ENCODE results near the gene EXOC3L2.

The EXOC3L2 gene

GRCh38 chr19:45184115-45184514, 61.1 kb downstream of the EXOC3L2 start:
- Mint-ChIP-seq H3K27ac (no peak overlapping the region), H3K27me3 (ENCODE audit: low read depth) (peaks cover 3% of the 10 kb centered on the region), H3K36me3 (ENCODE audit: low read depth) (peaks cover 4% of the 10 kb centered on the region), H3K4me1 (peaks cover 9% of the 10 kb centered on the region), H3K9me3 (no peaks in the 10 kb centered on the region), H3K4me3 (no peak overlapping the region)
- no peak for TF ChIP-seq CTCF (IDR thresholded peaks at IDR 0.05; ENCODE audit: unreplicated experiment in 3 of 3)

GRCh38 chr19:45182758-45183157, 62.4 kb downstream of the EXOC3L2 start:
- no peak for TF ChIP-seq CTCF (IDR thresholded peaks at IDR 0.05; ENCODE audit: unreplicated experiment in 3 of 3)
- Mint-ChIP-seq H3K27ac (no peak overlapping the region), H3K27me3 (ENCODE audit: low read depth) (peaks cover 3% of the 10 kb centered on the region), H3K4me3 (peak overlapping the region in 1 of 3 experiments; percentile 19), H3K36me3 (ENCODE audit: low read depth) (peaks cover 4% of the 10 kb centered on the region), H3K4me1 (peaks cover 13% of the 10 kb centered on the region), H3K9me3 (no peaks in the 10 kb centered on the region)

DNA sequence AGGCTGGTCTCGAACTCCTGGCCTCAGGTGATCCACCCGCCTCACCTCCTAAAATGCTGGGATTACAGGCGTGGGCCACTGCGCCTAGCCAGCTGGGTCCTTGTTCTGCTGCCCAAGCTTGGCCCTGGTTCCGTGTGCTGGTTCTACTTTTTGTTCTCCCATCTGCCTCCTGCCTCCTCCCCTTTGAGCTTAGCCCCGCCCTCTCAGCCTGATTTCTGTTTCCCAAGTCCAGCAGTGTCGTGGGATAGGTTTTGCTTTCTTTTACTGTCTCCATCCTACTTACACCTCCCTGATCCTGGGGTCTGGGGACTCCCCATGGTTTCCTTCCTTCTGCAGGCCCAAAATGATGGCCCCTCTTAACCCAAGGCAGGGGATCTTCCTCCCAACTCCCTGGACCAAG, 64.3 kb downstream of the EXOC3L2 start:
- no peaks in the 10 kb centered on the region for H3K9me3 Mint-ChIP-seq
- H3K4me1 Mint-ChIP-seq: peaks cover 13% of the 10 kb centered on the region
- H3K27ac Mint-ChIP-seq: no peak overlapping the region
- H3K4me3 Mint-ChIP-seq: peak overlapping the region; percentile 83 to 86 (median 86)
- H3K27me3 Mint-ChIP-seq (ENCODE audit: low read depth): no peaks in the 10 kb centered on the region
- TF ChIP-seq CTCF (IDR thresholded peaks at IDR 0.05; ENCODE audit: unreplicated experiment in 3 of 3): no peak
- H3K36me3 Mint-ChIP-seq (ENCODE audit: low read depth): peaks cover 4% of the 10 kb centered on the region

DNA sequence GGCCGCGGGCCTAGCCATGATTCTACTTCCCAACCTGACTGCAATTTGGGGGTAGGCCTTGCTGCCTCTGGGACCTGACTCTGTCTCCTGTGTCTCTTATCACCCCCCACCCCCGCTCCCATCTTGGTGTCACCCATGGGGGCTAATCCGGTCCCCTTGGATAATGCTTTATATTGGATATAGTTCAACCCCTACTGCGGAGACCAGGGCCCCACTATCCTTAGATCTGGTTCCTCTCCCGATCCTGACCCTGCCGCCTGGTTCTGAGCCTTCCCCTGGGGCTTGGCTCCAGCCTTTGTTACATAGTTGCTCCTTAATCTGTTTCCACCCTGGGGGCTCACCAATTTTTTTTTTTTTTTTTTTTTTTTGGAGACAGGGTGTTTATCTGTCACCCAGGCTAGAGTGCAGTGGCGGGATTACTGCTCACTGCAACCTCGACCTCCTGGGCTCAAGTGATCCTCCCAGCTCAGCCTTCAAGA, 65.3 kb downstream of the EXOC3L2 start:
- peaks cover 4% of the 10 kb centered on the region for H3K36me3 Mint-ChIP-seq (ENCODE audit: low read depth)
- no peaks in the 10 kb centered on the region for H3K27me3 Mint-ChIP-seq (ENCODE audit: low read depth)
- H3K27ac Mint-ChIP-seq: peak overlapping the region in 1 of 3 experiments; percentile 32
- H3K4me1 Mint-ChIP-seq: peaks cover 19% of the 10 kb centered on the region
- TF ChIP-seq CTCF (IDR thresholded peaks at IDR 0.05; ENCODE audit: unreplicated experiment in 3 of 3): no peak
- H3K9me3 Mint-ChIP-seq: no peaks in the 10 kb centered on the region
- H3K4me3 Mint-ChIP-seq: peak overlapping the region; percentile 83 to 86 (median 86)

GRCh38 chr19:45179072-45179891, 65.9 kb downstream of the EXOC3L2 start:
- Mint-ChIP-seq H3K27ac (peak overlapping the region in 1 of 3 experiments; percentile 88), H3K4me1 (peaks cover 19% of the 10 kb centered on the region), H3K36me3 (ENCODE audit: low read depth) (peaks cover 4% of the 10 kb centered on the region), H3K4me3 (peak overlapping the region; percentile 89 to 91 (median 90)), H3K27me3 (ENCODE audit: low read depth) (no peaks in the 10 kb centered on the region), H3K9me3 (no peaks in the 10 kb centered on the region)
- TF ChIP-seq CTCF (IDR thresholded peaks at IDR 0.05; ENCODE audit: unreplicated experiment in 3 of 3): no peak
